ENCODE results near the gene PCNX2.
"Not testable (repeated sequence)": the region's sequence is repeated elsewhere in the genome, so short reads cannot be mapped to it uniquely, and the experiment has no call there.

PCNX2 gene

DNA sequence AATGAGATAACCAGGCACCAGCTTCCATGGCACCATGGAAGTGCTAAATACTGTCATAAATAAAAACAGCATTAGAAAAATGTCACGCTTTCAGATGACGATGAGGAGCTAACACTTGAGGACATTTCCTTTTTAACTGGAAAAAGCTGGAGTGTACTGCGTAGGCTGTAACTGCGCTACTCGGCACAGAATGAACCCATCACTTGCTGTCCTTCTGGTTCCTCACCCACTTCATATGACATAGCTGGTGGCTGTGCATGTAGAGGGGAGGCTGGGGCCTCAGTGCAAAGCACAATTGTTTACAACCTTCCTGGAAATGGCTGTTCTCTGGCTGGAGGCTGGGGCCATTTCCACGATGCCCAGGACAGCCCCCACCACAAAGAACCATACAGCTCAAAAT lies 289.4 kb downstream of the PCNX2 start:
- in situ Hi-C loops (cut with HindIII; ENCODE audit: low sequenced_read_pairs), result no loop called here
- H3K4me3 ChIP-seq (ENCODE audit: low read depth, low read length), result no peak overlapping the region
- TF ChIP-seq, protein P1, sequence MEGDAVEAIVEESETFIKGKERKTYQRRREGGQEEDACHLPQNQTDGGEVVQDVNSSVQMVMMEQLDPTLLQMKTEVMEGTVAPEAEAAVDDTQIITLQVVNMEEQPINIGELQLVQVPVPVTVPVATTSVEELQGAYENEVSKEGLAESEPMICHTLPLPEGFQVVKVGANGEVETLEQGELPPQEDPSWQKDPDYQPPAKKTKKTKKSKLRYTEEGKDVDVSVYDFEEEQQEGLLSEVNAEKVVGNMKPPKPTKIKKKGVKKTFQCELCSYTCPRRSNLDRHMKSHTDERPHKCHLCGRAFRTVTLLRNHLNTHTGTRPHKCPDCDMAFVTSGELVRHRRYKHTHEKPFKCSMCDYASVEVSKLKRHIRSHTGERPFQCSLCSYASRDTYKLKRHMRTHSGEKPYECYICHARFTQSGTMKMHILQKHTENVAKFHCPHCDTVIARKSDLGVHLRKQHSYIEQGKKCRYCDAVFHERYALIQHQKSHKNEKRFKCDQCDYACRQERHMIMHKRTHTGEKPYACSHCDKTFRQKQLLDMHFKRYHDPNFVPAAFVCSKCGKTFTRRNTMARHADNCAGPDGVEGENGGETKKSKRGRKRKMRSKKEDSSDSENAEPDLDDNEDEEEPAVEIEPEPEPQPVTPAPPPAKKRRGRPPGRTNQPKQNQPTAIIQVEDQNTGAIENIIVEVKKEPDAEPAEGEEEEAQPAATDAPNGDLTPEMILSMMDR (IDR thresholded peaks at IDR 0.05; ENCODE audit: low read depth, low read length), result no peak
- no peak for DNase-seq (ENCODE audit: low read depth, low spot score)

DNA sequence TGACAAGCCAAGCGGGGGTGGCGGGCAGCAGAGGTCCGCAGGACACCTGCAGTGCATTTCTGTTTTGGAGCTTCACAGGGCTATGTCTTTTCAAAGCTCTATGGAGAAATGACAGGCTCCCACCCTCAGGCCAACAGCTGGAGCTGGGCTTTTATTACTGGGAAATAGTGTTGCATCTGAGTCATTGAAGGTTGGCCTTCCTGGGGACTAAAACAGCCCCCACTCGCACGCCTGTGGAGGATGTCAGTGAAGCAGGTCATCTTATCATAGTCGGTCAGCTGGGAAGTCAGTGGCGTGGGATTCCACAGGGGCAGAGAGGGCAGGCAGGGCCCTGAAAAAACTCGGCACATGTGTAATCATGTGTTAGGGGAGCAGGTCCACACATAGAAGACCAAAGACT lies 289.8 kb downstream of the PCNX2 start:
- DNase-seq (ENCODE audit: low read depth, low spot score), result peak; percentile 12
- H3K4me3 ChIP-seq (ENCODE audit: low read depth, low read length), result no peak overlapping the region
- in situ Hi-C loops (cut with HindIII; ENCODE audit: low sequenced_read_pairs), result no loop called here
- TF ChIP-seq, protein P1 (IDR thresholded peaks at IDR 0.05; ENCODE audit: low read depth, low read length), result no peak

DNA sequence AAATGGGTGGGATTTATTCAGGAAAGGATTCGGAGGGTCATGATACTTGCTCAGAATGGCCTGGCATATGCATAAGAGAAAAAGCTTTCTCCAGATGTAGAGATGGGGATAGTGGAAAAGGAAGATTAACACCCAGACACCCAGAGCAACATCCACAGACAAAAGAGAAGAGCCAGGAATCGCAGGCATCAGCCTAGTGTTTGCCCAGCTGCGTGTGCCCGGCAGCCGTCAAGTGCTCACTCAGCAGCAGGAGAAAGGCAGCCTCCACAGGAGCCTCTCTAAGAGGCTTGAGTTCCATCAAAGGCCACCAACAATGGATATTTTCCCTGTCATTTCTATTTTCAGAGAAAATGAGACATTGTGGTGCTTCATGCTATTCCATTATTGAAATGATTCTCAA lies 290.4 kb downstream of the PCNX2 start:
- TF ChIP-seq, protein P1 (IDR thresholded peaks at IDR 0.05; ENCODE audit: low read depth, low read length), result no peak
- DNase-seq (ENCODE audit: low read depth, low spot score), result no peak
- H3K4me3 ChIP-seq (ENCODE audit: low read depth, low read length), result no peak overlapping the region
- in situ Hi-C loops (cut with HindIII; ENCODE audit: low sequenced_read_pairs), result no loop called here

DNA sequence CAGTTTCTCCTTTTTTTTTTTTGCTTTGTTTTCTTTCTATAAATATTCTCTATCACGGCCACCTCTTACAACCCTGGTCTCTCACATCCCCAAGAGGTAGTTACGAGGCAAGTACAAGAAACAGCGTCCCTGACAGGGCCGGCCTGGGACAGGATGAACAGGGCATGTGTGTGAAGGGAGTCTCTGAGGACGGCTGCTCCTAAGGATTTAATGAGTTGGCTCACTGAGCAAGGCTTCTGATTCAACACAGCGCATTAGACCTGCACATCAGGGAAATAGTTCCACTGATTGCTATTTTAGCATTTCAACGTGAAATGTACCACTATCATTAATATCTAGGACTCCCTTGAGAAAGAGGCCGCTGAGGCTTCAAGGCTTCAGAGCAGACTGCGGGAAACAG lies 291.1 kb downstream of the PCNX2 start:
- H3K4me3 ChIP-seq (ENCODE audit: low read depth, low read length), result no peak overlapping the region
- in situ Hi-C loops (cut with HindIII; ENCODE audit: low sequenced_read_pairs), result no loop called here
- TF ChIP-seq, protein P1 (IDR thresholded peaks at IDR 0.05; ENCODE audit: low read depth, low read length), result no peak
- DNase-seq (ENCODE audit: low read depth, low spot score), result no peak

DNA sequence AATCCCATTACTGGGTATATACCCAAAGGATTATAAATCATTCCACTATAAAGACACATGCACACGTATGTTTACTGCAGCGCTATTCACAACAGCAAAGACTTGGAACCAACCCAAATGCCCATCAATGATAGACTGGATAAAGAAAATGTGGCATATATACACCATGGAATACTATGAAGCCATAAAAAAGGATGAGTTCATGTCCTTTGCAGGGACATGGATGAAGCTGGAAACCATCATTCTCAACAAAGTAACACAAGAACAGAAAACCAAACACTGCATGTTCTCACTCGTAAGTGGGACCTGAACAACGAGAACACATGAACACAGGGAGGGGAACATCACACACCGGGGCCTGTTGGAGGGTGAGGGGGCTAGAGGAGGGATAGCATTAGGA lies 291.9 kb downstream of the PCNX2 start:
- H3K4me3 ChIP-seq (ENCODE audit: low read depth, low read length); in situ Hi-C loops (cut with HindIII; ENCODE audit: low sequenced_read_pairs); DNase-seq (ENCODE audit: low read depth, low spot score): not testable (repeated sequence)

DNA sequence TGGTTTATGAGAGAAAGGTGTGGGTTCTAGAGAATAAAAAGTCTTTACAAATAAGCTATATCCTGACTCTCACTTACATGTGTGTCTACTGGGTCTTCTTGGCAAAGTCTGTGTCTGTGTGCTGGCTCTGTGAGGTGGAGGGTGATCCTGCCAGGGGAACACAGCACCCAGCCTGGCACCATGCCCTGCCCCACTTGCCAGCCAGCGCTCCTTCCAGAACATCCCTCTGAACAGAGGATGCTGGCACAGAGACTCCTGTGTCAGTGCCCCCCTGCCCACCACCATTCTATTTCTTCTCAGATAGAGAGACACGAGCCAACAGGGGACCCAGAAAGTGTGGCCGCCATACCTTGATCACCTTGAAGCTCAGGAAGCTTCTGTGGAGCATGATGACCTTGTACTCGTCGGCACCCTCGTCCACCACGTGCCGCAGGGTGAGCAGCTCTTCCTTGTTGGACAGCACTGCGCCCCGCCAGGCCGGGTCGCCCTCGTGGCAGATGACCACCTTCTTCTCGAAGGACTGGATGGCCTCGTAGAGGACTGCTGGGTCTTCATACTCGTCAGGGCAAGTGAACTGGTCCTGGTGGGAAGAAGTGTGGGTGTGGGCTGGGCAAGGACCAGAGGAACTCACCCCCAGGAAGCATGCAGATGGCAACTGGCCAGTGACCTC lies 295.4 kb downstream of the PCNX2 start:
- TF ChIP-seq, protein P1 (IDR thresholded peaks at IDR 0.05; ENCODE audit: low read depth, low read length), result no peak
- DNase-seq (ENCODE audit: low read depth, low spot score), result no peak
- in situ Hi-C loops (cut with HindIII; ENCODE audit: low sequenced_read_pairs), result no loop called here
- no peak overlapping the region for H3K4me3 ChIP-seq (ENCODE audit: low read depth, low read length)

DNA sequence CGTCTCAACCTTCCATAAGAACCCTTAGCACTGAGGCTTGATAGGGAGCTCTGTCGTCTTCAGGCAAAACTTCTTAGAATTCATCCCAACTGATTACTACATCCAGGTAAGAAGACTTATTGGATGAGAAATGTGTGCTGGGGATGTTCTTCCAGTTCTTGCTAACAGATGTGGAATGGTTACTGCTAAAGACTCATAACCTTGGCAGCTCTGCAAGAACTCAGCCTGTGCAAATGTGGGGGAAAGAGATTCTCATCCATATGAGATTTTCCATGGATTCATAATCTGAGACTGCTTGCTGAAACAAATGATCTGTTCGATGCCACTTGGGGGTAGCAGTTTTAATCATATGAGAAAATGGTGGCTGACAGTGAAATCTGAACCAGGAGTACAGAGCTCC lies 296.9 kb downstream of the PCNX2 start:
- no peak for DNase-seq (ENCODE audit: low read depth, low spot score)
- in situ Hi-C loops (cut with HindIII; ENCODE audit: low sequenced_read_pairs), result no loop called here
- TF ChIP-seq, protein P1 (IDR thresholded peaks at IDR 0.05; ENCODE audit: low read depth, low read length), result no peak
- H3K4me3 ChIP-seq (ENCODE audit: low read depth, low read length), result no peak overlapping the region
